Fibroblast of mammary gland (primary cell): Measurements from ENCODE around the gene PRKAG2.

Experiments used
- DNase-seq: peaks from one replicate; pipeline ENCODE4 v3.0.0-alpha.2; 2010; ENCODE audit warnings: low read depth
- H3K4me3 ChIP-seq: 2 replicates; pipeline ENCODE4 v1.5.1; 2011; ENCODE audit warnings: low read depth, mild to moderate bottlenecking, low read length, moderate library complexity; ENCODE audit not compliant: control insufficient read depth
- CTCF ChIP-seq: conservative IDR thresholded peaks from 2 replicates; pipeline ENCODE4 v1.5.1; 2011; ENCODE audit warnings: low read depth, low read length, inconsistent platforms; ENCODE audit not compliant: control insufficient read depth, insufficient read depth

PRKAG2 gene

GRCh38 chr7:151864561-151864960 lies 12.4 kb downstream of the PRKAG2 start:
- DNase-seq, result no peak
- TF ChIP-seq CTCF, result no peak
- H3K4me3 ChIP-seq, result no peak overlapping the region

GRCh38 chr7:151864081-151864480 lies 12.8 kb downstream of the PRKAG2 start:
- H3K4me3 ChIP-seq, result no peak overlapping the region
- no peak for TF ChIP-seq CTCF
- DNase-seq, result no peak

GRCh38 chr7:151863386-151864079 lies 13.4 kb downstream of the PRKAG2 start:
- no peak for TF ChIP-seq CTCF
- no peak overlapping the region for H3K4me3 ChIP-seq
- DNase-seq, result no peak

- H3K4me3 ChIP-seq, result no peak overlapping the region
- TF ChIP-seq CTCF, result no peak
- no peak for DNase-seq
Measured at GRCh38 chr7:151862606-151863381, 14.1 kb downstream of the PRKAG2 start.

GRCh38 chr7:151861881-151862280 lies 15.0 kb downstream of the PRKAG2 start:
- TF ChIP-seq CTCF, result no peak
- DNase-seq, result no peak
- no peak overlapping the region for H3K4me3 ChIP-seq

- no peak for TF ChIP-seq CTCF
- H3K4me3 ChIP-seq, result no peak overlapping the region
- DNase-seq, result no peak
Measured at GRCh38 chr7:151860771-151861170, 16.1 kb downstream of the PRKAG2 start.
